HG02798 (cell line): ENCODE data around the gene C5AR2.
"Not testable (repeated sequence)": the region's sequence is repeated elsewhere in the genome, so short reads cannot be mapped to it uniquely, and the experiment has no call there.

ENCODE experiments used
- ATAC-seq: cut with Tn5 transposase; IDR thresholded peaks from one replicate; pipeline ENCODE4 v1.9.1; 2021; ENCODE audit warnings: mild to moderate bottlenecking; ENCODE audit not compliant: unreplicated experiment, poor library complexity

The C5AR2 gene

DNA sequence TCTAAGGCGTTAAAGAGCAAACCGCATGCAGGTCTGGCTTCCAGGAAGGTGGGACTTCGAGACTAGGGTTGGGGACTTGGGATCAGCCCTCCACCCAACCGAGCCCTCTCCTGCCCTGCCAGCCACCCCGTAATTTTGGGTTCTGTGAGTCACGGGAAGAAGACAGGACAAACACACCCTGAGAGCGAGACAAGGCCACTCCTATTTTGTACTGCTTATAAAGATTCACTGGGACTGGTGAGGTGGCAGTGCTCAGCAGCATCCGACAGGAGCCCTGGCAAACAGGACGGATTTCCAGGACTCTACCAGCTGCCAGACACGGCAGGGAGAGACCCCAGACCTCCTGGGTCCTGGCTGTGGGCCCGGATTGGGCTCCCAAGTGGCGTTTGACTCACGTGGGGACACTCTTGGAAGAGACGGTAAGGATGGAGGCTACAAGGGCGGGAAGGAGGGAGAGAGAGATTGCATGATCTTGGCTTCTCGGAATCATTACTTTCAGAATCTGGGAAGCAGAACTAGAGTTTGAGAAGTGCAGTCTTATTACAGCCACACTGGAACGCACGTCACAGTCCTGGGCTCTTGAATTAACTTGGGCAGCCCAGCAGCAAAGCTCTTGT, at the start of gene C5AR2:
C5AR2 (plus strand) TSS at position 245 of the 617 bp plus-strand sequence. CDS start 8,625 bp downstream, outside the sequence.
- no peak for ATAC-seq

GRCh38 chr19:47283405-47284059, 48.4 kb upstream of the C5AR2 start:
- no peak for ATAC-seq

GRCh38 chr19:47284324-47284899, 47.6 kb upstream of the C5AR2 start:
- ATAC-seq: no peak

- peak; percentile 54 for ATAC-seq
These were observed 35.9 kb upstream of the C5AR2 start for GRCh38 chr19:47296036-47296435.

GRCh38 chr19:47300867-47301266, 31.1 kb upstream of the C5AR2 start:
- not testable (repeated sequence) for ATAC-seq

DNA sequence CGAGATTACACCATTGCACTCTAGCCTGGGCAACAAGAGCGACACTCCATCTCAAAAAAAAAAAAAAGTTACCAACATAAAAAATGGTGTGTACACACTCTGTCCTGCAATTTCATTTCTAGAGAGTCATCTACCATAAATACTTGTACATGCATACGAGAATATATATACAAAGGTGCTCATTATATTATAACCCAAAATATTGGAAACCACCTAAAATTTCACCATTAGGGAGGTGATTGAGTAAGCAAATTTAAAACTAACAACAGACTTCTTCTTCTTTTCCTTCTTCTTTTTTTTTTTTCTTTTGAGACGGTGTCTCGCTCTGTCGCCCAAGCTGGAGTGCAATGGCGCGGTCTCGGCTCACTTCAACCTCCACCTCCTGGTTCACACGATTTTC, 29.7 kb upstream of the C5AR2 start:
- no peak for ATAC-seq

DNA sequence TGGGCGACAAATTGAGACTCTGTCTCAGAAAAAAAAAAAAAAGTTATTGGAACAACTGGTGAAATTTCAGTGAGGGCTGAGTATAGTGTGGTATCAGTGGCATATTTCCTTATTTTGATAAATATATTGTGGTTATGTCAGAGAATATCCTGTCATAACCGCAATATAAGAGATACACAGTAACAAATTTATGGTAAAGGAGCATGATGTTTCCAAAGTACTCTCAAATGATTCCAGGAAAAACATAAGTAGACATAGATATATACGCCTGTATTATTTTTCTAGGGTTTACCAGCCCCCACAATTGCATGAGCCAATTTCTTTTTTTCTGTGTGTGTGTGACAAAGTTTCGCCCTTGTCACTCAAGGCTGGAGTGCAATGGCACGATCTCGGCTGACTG, 28.0 kb upstream of the C5AR2 start:
- no peak for ATAC-seq

DNA sequence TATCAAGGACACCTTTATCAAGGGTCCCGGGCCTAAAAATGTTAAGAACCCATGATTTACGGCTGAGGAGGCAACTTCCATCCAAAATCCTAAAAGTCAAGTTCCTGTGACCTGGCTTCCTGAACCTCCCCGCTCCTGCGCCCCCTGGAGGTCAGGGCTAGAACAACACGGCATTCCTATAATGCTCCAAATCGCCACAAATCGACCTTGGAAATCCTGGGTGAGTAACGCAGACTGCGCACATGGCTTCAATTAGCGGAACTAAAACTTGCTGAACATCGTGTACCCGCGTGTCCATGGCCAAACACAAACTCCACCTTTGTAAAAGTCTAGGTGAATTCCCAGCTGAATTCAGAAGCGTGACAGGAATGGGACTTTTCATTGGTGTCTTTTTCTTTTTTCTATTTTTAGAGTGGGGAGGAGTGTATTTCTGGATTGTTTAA, 26.6 kb upstream of the C5AR2 start:
- no peak for ATAC-seq

DNA sequence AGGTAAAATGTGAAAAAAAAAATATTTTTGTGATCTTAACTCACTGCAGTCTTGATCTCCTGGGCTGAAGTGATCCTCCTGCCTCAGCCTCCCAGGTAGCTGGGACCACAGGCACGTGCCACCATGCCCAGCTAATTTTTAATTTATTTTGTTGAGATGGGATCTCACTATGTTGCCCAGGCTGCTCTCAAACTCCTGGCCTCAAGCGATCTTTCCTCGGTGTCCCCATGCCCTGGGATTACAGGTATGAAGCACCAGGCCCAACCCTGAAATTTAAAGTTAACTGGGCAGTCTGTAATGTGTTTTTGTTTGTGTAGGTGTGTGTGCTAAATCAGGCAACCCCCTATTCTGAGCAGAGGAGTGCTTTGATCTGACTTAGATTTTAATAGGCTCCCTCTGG, 25.7 kb upstream of the C5AR2 start:
- no peak for ATAC-seq

DNA sequence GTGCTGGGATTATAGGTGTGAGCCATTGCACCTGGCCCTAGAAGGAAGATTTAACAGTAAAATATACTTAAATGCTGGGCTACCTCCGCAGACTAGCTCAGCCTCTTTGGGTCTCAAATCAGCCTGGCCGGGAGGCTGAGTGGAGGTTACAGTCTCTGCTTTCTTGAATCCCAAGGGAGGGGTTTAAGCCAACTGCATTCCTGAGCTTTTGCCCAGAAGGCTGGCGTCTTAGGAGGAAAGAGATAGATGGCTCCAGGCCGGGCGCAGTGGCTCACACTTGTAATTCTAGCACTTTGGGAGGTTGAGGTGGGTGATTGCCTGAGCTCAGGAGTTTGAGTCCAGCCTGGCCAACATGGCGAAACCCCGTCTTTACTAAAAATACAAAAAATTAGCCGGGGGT, 22.9 kb upstream of the C5AR2 start:
- no peak for ATAC-seq

- ATAC-seq: no peak
These were observed 22.4 kb upstream of the C5AR2 start, which contains the start of gene C5AR1 for GRCh38 chr19:47309608-47310007. Gene C5AR1 (plus strand): TSS chr19:47309861. CDS start chr19:47309896, 35 bp downstream.

GRCh38 chr19:47310323-47310722, 21.7 kb upstream of the C5AR2 start:
- ATAC-seq: no peak

- no peak for ATAC-seq
These were observed 21.2 kb upstream of the C5AR2 start for GRCh38 chr19:47310819-47311218.

GRCh38 chr19:47312366-47313006, 19.5 kb upstream of the C5AR2 start:
- no peak for ATAC-seq

DNA sequence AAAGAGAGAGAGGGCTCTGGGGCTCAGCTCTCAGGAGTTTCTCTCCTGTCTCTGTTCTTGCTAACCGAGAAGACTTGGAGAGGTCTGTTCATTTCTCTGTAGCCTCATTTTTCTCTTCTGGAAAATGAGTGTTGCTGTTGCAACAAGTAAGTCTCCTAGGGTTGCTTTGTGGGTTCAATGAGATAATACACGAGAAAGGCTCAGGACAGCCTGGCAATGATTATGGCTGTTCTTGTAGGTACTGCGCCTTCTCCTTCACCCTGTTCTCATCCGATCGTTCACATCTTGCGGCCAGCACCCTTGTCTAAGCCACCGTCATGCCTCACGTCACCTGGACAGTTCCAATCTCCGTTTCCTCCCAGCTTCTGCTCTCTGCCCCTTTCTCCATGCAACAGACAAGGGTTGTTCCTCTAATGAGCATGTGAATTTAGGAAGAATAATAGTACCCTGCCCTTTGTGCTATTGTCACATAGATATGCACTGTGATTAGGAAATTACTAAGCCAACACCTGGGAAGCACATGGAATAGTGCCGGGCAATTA, 18.1 kb upstream of the C5AR2 start:
- ATAC-seq: no peak

DNA sequence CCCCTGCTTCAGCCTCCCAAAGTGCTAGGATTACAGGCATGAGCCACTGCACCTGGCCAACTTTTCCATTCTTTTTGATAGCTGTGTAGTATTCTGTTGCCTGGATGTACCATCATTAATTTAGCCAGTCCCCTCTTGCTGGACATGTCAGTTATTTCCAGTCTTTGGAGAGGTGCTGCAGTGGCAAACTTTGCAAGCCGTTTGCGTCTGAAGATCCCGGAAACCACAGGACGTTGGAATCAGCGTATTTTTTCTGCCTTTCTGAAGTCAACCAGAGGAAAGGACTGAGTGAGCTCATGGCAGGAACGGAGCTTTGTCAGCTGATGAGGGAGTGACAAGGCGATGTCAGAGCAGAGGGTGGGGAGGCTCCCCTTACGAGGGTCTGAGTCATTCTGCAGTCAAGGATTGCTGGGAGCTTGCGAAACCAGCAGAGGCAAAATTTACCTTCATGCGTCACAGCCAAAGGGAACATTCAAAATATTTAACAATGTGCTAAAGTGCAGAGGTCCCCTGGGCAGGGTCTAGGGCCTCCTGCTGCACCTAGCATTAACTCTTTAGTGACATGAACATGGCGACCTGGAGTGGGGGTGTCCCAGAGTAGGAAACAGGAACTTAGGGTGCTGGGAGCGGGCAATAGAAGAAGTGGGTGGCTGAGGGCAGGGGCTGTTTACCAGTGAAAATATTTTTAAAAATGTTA, 16.7 kb upstream of the C5AR2 start:
- no peak for ATAC-seq

GRCh38 chr19:47316513-47316912, 15.5 kb upstream of the C5AR2 start:
- no peak for ATAC-seq

GRCh38 chr19:47319923-47320871, 11.8 kb upstream of the C5AR2 start:
- no peak for ATAC-seq

DNA sequence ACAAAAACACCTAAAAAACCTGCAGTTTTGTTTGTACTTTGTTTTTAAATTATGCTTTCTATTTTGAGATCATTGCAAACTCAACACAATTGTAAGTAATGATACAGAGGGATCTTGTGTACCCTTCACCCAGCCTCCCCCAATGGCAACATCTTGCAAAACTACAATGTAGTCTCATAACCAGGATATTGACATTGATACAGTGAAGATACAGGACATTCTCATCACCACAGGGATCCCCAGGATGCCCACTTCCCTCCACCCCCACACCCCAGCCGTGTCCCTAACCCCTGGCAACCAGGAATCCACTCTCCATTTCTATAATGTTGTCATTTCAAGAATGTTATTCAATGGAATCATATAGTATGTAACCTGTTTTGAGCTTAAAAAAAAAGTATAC, 10.3 kb upstream of the C5AR2 start:
- ATAC-seq: no peak
